Lower leg skin (tissue), 4 donors: ENCODE data around the gene ARID1B. TPM values are rescaled to one million over a fixed set of nuclear protein-coding genes. Genes with fewer than 3 reads are reported as not detected.

Source experiments
- DNase-seq, 2 donors: peaks; one replicate each; pipeline ENCODE4 v3.0.0-alpha.2; 2019; ENCODE audit warnings: low spot score in 2 of 2
- H3K4me3 ChIP-seq: fragments of 200-600 bp; sonication (generic); 2 replicates; pipeline ENCODE4 v1.5.1; 2017; ENCODE audit warnings: mild to moderate bottlenecking, low read depth; ENCODE audit not compliant: poor library complexity, severe bottlenecking
- POLR2A ChIP-seq, 2 donors: fragments of 450-650 bp; IDR thresholded peaks; one replicate each; pipeline ENCODE4 v1.6.1; 2016 to 2017; ENCODE audit warnings: antibody characterized with exemption in 2 of 2, mild to moderate bottlenecking in 1 of 2, moderate library complexity in 1 of 2
- WGBS, 2 donors: methylation state at CpG; one replicate each; pipeline ENCODE4 v1.1.5; 2018; 5-methylcytosine and 5-hydroxymethylcytosine counted together
- intact Hi-C: fragments of 100-400 bp; cut with DNase I; formaldehyde crosslinking; loops from one replicate; pipeline ENCODE4 v1.15.0; 2023; ENCODE audit warnings: low total_unique reads
- total RNA-seq, 4 donors: library from RNA; depleted of rRNA; stranded (reverse); fragments of >200 nt; gene quantifications; one replicate each; pipeline ENCODE4 v1.1.0, GENCODE V29; 2016
- TF ChIP-seq, protein P1 (sequence below), 3 donors: fragments of 450-650 bp; IDR thresholded peaks; one replicate each; pipeline ENCODE4 v1.5.1; 2016; ENCODE audit warnings: antibody characterized with exemption in 3 of 3, mild to moderate bottlenecking in 3 of 3, moderate library complexity in 2 of 3

The ARID1B gene
- total RNA-seq, 4 donors from 2014 or later: 87.3 to 132 (median 102) TPM

DNA sequence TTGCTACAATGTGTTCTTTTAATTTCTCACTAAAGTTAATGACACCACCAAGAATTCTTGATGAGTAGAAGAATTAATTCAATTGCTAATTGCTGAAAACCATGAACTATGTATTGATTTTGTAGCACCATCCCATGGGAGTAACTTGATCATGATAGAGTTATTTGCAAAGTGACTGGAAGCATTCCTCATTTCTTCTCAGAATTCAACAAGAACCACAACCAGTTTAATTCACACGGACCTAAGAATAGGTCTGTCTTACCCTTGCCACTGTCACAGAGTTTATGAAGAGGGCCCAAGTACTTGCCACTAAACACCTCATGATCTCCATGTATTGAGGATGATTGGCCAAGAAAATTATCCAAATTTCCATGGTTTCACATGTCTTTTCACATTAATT is 324.0 kb downstream of the ARID1B start:
- DNase-seq: no peak
- no peak overlapping the region for H3K4me3 ChIP-seq
- intact Hi-C loops: no loop called here
- 79 to 81% methylated on average over 1 of the region's 1 CpG for WGBS, 2 donors
- no peak for TF ChIP-seq POLR2A (IDR thresholded peaks at IDR 0.05)
- TF ChIP-seq, protein P1, sequence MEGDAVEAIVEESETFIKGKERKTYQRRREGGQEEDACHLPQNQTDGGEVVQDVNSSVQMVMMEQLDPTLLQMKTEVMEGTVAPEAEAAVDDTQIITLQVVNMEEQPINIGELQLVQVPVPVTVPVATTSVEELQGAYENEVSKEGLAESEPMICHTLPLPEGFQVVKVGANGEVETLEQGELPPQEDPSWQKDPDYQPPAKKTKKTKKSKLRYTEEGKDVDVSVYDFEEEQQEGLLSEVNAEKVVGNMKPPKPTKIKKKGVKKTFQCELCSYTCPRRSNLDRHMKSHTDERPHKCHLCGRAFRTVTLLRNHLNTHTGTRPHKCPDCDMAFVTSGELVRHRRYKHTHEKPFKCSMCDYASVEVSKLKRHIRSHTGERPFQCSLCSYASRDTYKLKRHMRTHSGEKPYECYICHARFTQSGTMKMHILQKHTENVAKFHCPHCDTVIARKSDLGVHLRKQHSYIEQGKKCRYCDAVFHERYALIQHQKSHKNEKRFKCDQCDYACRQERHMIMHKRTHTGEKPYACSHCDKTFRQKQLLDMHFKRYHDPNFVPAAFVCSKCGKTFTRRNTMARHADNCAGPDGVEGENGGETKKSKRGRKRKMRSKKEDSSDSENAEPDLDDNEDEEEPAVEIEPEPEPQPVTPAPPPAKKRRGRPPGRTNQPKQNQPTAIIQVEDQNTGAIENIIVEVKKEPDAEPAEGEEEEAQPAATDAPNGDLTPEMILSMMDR (IDR thresholded peaks at IDR 0.05): no peak

DNA sequence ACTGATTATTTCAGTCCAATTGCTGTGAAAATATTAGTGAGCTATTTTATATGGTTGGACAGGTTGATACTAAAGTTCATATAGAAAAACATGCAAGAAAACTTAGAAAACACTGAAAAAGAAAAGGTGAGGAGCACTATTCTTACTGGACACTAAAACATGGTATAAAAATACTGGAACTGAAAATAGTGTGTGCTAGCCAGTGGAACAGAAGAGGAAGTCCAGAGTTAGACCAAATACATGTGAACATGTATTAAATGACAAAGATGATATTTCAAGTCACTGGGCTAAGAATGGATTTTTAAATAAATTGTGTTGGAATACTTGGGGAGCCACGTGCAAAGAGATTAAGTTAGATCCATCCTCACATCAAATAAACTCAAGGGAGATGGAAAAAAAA is 327.6 kb downstream of the ARID1B start:
- no peak for DNase-seq
- intact Hi-C loops: no loop called here
- H3K4me3 ChIP-seq: no peak overlapping the region
- TF ChIP-seq POLR2A (IDR thresholded peaks at IDR 0.05): no peak
- TF ChIP-seq, protein P1 (IDR thresholded peaks at IDR 0.05): no peak
- 50 to 52% methylated on average over 1 of the region's 1 CpG for WGBS, 2 donors

DNA sequence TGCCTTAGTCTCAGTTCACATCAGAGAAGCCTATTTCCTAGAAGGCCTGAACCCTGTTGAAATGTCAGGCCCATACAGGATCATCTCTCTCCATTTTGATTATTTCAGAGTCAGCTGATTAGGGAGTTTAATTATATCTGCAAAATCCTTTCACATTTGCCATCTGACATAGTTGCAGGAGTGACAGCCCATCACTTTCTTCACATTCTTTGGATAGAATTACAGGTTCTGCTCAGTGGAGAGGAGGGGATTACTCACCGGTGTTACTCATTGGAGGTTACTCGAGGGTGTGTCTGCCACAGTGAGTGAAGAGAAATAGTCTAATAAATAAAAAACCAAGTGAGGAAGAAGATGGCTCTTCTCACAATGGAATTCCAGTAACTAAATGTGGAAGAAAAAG is 329.3 kb downstream of the ARID1B start:
- no peak overlapping the region for H3K4me3 ChIP-seq
- no peak for TF ChIP-seq POLR2A (IDR thresholded peaks at IDR 0.05)
- TF ChIP-seq, protein P1 (IDR thresholded peaks at IDR 0.05): no peak
- no peak for DNase-seq
- intact Hi-C loops: no loop called here
- 47 to 54% methylated on average over 2 of the region's 2 CpGs for WGBS, 2 donors

DNA sequence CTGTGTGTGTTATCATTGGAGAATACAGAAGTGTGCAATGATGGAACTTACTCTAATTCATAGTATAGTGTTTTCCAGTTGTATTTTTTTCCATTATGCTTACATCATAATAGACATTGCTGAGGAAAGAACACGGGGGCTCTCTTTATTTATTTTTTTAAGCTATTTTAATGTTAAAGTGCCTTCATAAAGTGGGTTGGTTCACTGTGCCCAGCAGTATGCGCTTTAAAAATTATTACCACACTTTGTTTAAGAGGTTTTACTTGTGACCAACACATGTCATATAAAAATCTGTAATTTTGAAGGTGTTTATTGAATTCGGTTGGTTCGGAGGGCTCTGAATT is 330.4 kb downstream of the ARID1B start:
- 55 to 59% methylated on average over 4 of the region's 4 CpGs for WGBS, 2 donors
- no peak for DNase-seq
- TF ChIP-seq, protein P1 (IDR thresholded peaks at IDR 0.05): no peak
- no peak for TF ChIP-seq POLR2A (IDR thresholded peaks at IDR 0.05)
- H3K4me3 ChIP-seq: no peak overlapping the region
- intact Hi-C loops: no loop called here

DNA sequence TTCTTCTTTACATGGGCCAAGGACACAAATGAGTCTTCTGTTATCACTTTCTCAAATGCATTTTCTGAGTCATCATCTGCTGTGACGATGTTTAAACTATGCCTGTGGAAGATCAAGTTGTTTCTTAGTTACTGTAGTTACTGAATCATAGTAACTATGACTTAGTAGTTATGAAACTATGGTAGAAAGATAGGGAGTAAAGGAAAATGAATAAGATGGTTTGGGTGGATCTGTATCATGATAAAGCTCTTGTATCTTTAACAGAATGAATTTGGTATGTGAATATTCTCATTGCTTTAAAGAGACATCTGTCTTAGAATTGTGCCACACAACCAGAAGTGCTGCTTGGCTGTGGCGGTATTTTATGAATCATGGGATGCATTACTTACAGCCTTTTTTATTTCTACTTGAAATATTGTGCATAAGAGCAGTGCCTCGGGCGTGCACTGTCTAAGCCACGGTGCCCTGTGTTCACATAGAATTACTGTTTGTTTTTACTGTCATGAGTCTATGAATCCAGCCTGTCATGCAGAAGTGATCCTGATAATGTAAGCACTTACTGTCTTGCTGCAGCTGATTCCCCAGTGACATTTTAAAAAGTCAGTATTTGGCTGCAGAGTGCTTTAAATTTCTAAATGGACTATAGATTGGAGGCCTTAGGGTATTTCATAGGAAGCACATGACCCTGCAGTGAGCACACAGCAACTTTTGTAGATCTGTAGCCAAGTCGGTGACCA is 330.9 kb downstream of the ARID1B start:
- DNase-seq: no peak
- TF ChIP-seq, protein P1 (IDR thresholded peaks at IDR 0.05): no peak
- TF ChIP-seq POLR2A (IDR thresholded peaks at IDR 0.05): no peak
- WGBS, 2 donors: 22 to 25% methylated on average over 6 of the region's 6 CpGs

DNA sequence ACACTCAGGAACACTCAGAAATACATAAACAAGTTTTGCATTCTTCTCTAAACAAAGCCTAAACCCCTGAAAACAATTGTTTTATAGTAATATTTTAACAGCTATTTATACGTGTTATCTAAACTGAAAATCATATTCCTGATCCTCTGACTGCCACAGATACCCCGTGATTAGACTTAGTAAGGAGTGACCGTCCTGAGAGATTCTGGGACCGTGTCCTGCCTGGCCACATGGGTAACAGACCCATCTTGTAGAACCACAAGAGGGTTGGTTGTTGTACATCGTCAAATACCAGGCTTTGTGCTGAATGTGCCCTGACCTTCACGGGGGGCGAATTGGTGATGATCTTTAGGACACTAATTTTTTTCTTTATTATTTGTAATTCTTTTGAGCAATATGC is 331.7 kb downstream of the ARID1B start:
- WGBS, 2 donors: 84 to 91% methylated on average over 7 of the region's 7 CpGs
- DNase-seq: no peak
- H3K4me3 ChIP-seq: no peak overlapping the region
- TF ChIP-seq, protein P1 (IDR thresholded peaks at IDR 0.05): no peak
- TF ChIP-seq POLR2A (IDR thresholded peaks at IDR 0.05): no peak
- intact Hi-C loops: no loop called here

More for the DNA sequence above, 330.9 kb downstream of the ARID1B start:
- no peak overlapping the region for H3K4me3 ChIP-seq
- intact Hi-C loops: no loop called here
